GM11168 (cell line): ENCODE results near the gene RIT2.

Source experiments
- in situ Hi-C: fragments of 300-500 bp; cut with MboI; formaldehyde crosslinking; loops from one replicate; pipeline ENCODE4 v1.12.0; 2022; ENCODE audit warnings: low sequenced_read_pairs; ENCODE audit not compliant: unreplicated experiment

RIT2 gene

DNA sequence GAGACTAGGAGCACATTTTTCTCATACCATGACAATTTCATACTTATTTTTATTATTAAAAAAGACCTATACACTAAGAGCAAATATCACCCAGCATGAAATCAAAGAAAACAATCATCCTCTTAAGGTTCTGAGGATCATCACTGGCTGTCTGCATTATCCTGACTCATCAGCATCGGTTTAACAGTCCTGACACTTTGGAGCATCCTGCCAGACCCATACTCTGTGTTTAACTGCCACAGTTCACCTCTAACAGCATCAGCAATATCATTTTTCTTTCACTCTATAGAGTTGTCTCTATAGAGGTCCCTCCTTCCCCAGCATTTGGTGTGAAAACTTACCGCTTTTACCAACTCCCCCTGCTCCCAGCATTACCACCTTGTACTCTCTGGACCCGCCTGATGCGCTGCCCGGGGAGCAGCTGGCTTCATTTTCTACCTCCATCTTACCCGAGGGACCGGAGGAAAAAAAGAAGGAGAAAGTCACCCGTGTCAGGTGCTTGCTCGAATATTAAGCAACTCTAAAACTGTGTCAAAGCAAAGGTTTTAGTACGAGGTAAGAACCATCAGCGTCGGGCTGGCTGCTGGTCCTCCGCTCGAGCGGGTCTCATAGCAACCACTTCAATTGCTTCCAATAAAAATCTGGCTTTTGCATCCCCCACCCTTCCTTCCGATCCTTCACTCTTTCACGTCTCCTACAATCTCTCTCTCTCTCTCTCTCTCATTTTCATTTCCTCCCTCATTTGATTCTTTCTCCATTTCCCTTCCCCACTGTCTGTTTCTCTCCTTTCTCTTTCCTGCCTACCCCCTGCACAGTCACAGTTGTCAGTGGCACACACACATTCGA lies at the start of gene RIT2:
RIT2 (minus strand) TSS at position 610 of the 846 bp plus-strand sequence.
- in situ Hi-C loops = no loop called here

DNA sequence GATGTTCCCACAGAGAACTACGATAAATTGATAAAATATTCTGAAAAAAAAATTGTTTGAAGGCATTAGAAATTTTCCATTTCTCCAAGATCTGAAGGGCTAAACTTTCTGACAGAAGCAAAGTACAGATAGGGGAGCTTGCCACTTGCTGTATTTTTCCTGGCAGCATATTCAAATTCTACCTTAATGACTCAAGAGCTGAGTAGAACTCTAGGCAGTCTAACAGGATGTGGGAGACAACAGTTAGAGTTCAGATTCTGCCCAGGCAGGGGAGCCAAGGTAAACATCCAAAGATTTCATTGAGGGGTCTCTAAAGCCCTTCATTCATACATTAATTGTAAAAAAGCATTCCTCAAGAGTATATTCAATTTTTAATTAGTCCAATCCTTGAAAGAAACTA lies 46.0 kb upstream of the RIT2 start:
- in situ Hi-C loops = no loop called here

DNA sequence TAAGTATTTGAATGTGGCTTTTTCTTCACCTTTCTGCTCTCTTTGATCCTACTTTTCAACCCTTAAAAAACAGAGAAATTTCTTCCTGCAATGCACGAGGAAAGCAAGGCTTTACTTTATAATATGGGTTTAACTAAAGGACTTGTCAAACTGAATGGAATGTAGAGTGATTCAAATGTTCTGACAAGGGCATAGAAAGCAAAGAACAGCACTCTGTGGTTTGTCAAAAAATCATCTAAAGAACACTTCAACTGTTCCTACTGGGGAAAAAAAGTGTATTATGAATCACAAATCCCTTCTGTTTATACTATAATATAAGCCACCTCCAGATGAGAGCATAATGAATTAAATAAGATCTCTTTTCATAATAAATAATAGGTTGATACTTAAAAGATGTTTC lies 45.0 kb upstream of the RIT2 start:
- in situ Hi-C loops = no loop called here

DNA sequence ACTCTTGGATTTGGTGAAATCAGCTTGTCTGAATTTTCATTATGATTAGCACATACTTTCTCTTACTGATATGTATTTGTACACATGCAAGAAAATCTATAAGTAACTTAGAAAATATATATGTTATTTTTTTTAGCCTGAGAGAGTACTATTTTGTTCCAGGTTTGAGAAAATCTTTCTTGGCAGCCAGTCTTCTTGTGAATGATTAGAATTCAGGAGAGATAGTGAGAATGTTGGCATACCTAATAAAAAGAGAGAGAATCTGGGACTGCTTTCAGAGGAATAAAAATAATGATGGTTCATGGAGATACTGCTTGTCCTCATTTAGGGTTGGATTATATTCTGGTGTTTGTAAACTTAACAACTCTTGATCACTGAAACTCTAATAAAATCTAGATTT lies 44.4 kb upstream of the RIT2 start:
- in situ Hi-C loops = no loop called here

DNA sequence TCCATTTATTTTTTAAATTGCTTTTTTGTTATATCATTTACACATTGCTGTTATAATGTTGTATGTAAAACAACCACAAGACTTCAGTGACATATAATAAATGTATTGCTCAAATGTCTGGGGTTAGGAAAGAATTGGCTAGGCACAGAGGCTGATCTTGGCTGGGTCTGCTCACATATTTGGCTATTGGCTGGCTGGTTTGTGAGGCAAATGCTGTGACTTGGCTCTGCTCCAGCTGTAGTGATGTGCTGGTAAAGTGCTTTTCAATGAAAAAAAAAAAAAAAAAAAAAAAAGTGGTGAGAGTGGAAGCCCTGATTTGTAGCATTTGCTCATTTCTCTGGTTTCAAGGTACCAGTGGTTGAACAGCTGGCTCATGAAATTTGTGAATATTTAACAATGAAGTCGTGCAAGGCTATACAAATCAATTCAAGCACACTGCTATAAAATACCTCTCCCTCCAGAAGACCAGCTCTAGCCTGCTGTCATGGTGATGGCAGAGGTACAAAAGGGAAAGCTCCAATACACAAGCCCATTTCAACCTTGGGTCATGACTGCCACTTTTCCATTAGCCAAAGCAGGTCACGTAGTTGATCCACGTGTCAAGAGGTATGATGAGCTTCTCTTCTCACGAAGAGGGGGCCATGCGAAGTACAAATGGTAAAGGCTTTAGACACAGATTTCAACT lies 43.7 kb upstream of the RIT2 start:
- in situ Hi-C loops = no loop called here

DNA sequence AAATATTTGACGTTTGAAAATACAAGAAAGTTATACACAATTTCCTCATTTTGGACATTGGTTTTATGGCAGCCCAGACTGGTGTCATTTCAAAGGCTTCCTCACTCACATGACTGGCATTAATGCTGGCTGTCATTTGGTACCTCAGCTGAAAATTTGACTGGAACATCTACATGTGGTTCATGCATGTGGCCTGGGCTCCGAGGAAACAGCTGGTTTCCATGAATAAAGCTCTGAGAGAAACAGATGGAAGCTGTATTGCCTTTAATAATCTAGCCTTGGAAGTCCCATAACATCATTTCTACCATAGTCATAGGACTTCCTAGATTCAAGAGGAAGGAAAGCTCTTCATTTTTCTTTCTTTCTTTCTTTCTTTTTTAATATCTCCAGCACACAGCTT lies 42.9 kb upstream of the RIT2 start:
- in situ Hi-C loops = no loop called here

DNA sequence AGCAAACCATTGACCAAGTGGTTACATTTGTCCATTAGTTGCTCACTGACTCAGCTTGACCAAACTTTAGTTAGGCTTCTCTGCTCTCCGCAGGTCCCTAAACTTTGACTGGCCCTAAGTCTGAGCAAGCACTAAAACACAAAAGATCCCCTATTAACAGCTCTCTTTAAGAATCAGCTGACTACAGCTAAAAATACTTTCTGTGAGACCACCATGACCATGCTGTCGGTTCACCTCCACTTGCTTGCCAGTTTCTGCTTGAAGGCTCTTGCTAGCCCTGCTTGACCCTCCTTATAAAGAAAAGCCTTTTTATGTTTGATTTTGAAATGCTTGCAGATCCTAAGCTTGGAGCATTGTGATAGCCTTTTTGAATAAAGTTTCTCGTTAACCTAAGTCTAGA lies 40.4 kb upstream of the RIT2 start:
- in situ Hi-C loops = no loop called here

DNA sequence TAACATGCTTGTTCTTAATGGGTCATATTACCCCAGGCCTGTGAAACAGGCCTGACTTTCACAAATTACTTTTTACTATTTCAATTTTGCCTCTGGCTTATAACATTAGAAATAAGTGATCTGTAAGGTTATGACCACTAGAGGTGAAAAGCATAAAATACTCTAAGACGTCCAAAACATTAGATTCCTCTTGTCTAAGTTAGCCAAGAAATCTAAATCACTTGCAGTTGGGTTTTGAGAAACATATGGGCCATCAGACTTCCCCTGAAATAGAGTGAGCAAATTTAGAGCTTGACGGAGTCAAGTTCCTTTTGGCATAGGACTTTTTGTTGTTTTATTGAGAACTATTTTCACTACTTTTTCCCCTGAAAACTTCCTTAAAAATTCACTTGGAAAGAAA lies 32.7 kb upstream of the RIT2 start:
- in situ Hi-C loops = no loop called here

DNA sequence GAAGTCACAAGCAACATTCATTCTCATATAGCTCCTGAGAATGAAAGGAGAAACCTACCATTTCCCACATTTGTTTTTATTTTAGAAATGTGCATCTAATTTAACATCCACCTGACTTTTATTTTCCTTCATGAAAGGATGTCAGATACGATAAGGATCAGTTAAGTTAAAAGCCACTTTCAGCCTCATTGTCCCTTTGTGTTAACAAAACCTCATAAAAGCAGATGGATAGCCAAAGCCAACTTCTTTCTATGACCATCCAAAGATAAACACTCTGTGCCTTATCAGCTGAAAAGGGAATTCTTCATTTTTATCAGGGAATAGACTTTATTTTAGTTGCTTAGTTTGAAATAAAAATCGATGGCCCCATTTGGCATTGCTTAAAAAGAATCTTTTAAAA lies 25.7 kb upstream of the RIT2 start:
- in situ Hi-C loops = no loop called here

DNA sequence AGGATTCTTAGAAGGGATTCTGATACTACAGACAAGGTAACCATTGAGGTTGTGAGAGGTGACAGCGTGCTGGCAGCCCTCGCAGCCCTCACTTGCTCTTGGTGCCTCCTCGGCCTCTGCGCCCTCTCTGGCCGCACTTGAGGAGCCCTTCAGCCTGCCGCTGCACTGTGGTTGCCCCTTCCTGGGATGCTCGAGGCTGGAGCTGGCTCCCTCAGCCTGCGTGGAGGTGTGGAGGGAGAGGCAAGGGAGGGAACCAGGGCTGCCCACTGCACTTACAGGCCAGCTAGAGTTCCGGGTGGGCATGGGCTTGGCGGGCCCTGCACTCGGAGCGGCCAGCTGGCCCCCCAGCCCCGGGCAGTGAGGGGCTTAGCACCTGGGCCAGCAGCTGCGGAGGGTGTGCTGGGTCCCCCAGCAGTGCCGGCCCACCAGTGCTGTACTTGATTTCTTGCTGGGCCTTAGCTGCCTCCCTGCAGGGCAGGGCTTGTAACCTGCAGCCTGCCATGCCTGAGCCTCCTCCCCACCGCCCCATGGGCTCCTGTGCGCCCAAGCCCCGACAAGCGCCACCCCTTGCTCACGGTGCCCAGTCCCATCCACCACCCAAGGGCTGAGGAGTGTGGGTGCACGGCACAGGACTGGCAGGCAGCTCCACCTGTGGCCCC lies 23.9 kb upstream of the RIT2 start:
- in situ Hi-C loops = no loop called here

DNA sequence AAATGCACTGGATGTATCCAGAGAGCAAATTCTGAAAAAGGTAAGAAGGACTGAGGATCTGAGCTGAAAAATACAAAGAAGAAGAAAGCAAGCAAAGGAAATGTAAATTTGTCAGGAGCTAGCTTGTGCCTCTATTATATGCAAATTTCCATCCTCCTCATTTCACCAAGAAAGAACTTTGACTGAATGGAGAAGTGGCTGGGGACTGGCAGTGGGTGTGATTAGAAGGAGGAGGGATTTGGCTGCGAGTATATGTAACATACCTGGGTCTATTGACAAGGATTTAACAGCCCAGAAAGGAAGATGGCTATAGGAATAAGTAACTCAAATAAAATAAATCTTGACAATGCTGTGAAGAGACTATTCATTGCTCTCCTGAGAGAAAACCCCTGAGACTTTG lies 19.4 kb upstream of the RIT2 start:
- in situ Hi-C loops = no loop called here

DNA sequence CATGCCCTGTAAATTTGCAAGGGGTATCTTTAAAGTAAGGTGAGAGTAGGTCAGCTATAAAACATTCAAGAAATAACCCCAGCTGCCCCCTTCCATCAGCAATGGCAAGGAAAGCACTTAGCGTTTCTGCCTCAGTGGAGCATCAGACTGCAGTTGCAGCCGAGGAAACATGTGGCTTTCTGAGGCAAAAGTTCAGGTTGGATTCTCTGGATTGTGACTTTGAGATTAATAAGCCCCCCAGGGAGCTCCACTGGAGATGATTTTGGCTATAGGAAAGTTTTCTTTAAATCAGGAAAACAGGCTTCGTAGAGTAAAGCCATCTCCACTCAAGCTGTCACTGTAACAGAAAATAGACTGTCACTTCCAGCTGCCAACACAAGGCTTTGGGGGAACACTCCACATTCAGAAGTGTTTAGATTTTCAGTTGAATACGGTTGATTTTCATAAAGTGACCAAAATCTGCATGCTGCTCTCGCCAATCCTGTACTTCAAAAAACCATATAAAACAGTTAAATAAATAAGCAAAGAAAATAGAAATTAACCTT lies 15.3 kb upstream of the RIT2 start:
- in situ Hi-C loops = no loop called here

DNA sequence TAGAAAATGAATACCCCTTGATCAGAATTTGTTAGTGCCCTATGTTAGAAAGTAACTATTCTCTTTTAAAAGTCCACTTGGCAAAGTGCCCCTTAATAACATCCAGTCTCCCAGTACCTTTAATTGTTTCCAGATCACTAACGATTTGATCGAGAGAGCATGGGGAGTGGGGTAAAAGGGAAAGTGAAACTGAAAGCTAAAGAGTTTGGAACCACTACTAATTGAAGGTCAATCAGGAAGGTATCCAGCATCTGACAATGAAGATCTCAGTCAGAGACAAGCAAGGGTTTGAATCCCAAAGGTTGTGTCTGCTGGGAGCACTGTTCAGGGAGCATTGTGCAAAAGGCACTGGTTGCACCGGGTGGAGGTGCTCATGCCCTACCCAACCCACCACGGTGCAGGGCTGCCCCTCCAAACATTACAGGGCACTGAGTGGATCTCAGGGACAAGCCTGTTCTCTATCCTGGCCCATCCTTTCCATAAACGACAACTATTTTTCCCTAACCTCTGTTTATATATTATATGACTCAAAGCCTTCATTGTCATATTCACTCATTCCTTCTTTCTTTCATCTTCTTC lies 14.6 kb upstream of the RIT2 start:
- in situ Hi-C loops = no loop called here

DNA sequence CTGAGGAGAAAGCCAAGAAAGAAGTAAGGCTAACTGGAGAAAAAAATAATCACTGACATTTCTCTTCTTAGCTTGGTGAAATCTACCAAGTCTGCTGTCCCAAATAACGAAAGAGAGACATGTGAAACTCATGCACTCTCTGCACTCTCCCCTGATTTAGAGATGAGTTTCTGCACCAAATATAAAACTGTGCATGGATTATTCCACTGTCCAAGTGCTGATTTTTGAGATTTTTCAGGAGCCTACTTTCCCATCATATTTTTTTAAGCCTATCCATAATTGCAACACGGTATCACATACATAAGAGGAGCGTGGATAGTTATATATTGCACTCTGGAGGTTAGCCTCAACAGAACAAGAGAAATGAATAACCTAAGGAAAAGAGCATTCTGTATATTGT lies 10.0 kb upstream of the RIT2 start:
- in situ Hi-C loops = no loop called here

DNA sequence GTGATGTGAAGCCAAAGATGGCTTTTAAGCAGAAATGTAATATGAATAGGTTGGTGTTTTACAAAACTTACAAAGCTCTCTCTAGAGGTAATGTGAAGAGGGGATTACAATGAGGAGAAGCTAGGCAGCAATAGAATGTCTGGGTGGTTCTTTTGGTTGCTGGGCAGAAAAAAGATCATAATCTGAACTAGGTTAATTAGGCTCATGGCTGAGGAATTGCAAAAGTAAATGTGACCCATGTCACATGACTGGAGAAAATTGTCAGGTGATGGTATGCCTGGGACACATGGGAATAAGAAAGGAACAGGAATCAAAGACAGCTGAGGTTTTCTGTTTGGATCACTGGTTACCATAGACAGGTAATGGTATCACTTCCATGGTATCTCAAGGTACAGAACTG lies 7.5 kb upstream of the RIT2 start:
- in situ Hi-C loops = no loop called here

DNA sequence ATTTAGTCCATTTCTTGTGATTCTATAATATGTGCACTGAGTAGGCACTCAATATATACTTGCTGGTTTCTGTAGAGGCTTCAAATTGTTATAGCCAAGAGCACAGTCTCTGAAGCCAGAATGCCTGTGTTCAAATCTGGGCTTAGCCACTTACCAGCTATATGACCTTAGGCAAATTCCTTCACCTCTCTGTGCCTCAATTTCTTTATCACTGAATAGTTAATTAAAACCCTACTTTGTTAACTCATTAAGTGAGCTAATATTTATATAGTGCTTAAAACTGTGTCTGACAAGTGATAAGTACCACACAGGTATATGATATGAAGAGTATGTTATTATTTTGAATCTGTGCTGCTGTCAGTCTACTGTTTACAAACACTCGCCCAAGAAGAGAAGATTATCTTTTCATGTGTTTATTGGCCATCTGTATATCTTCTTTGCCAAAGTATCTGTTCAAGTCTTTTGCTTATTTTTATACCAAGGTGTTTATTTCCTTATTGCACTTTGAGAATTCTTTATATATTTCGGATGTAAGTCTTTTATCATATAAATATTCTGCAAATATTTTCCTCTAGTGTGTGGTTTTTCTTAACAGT lies 1.3 kb upstream of the RIT2 start:
- in situ Hi-C loops = no loop called here

DNA sequence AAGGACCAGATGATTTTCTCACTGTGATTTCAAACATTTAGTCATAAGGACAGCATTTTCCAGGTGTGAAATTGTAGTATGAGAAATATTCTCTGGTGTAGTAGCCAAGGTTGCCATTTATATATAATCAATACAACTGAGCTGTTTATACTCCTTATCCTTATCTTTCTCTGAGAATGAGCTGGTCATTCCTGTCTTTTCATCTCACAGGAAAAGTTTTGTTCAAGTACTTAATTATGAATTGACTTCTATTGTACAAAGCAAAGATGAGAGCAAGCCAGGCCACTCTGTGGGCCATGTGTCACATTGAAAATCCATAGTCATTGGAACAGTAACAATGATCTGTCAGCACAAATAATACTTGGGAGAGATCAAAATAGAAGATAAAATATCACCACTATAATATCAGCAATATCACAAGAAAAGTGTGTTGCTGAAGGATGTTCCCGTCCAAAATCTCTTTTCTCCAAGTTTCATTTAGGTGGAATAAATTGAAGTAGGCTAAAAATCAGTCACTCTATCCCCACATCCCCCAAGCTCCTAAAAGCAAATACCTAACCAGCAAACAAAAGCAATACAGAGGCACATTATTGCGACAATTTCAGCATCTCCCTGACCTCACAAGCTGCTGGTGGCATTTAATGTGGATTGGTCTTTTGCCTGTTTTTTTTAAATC lies 2.1 kb downstream of the RIT2 start:
- in situ Hi-C loops = no loop called here

DNA sequence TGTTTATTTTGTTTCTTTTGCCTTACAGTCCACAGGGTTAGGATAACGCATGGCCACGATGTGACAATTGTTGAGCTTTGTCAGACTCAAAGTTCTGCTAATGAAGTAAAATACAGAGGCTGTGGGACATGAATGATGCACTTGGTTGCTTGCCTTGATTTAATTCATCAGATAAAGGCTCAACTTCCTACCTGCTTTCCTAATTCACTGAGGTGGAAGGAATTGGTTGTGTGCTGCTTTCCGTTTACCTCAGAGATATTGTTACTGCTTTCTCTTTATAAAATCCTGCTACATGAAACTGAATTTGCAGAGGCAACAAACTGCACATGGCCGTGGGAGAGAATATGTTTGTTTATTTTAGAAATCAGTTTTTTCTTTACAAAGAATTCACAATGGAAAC lies 6.6 kb downstream of the RIT2 start:
- in situ Hi-C loops = no loop called here

DNA sequence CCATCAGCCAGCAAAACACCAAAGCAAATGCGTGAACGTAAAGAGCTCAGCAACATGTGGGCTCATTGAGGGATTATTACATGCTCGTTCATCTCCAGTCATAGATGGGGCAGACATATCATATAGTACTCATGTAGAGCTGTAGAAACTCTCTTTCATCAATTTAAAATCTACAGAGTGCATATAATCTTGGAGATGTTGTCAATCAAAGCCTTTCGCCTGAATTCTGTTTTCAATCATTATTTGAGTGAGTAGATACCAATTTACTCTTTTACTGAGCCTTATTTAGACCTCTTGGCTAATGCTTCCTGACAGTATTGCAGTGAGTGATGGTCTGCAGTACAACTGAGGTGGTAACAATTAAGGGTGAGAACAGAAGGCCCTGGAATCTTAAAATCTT lies 7.0 kb downstream of the RIT2 start:
- in situ Hi-C loops = no loop called here

DNA sequence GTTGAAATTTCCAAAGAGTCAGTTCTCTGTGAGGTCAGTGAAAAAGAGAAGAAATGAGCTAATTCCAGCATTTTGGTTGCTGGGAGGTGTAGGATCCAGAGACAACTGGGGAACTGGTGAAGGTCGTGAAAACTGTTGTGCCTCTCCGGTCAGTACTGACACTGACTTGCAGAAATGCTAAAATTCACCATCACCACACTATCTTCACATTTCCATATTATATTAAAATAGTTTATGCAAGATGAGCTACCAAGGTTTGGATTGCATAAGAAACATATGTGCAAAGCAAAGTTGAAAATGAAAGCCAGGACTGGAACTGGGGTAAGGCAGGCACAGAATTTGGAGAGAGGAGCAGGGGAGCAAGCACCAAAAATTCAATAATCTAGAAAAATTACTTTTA lies 21.8 kb downstream of the RIT2 start:
- in situ Hi-C loops = no loop called here
